NB4 (cell line): Measurements from ENCODE around the gene KATNB1.

Source experiments
- CTCF ChIP-seq: IDR thresholded peaks from one replicate; pipeline ENCODE4 v1.5.1; 2012; ENCODE audit warnings: low read depth, low read length
- MAX ChIP-seq: IDR thresholded peaks from 2 replicates; pipeline ENCODE4 v1.6.1; 2011; ENCODE audit warnings: low read depth, low read length
- POLR2A ChIP-seq: IDR thresholded peaks from 2 replicates; pipeline ENCODE4 v1.6.1; 2011; ENCODE audit warnings: mild to moderate bottlenecking; ENCODE audit not compliant: insufficient read length; ENCODE audit errors: extremely low read depth

GRCh38 chr16:57729182-57729484 lies 6.4 kb upstream of the KATNB1 start:
- TF ChIP-seq POLR2A (no peak), CTCF (no peak), MAX (no peak)
